HepG2 (cell line): ENCODE data around the gene ASPRV1. TPM values are rescaled to one million over a fixed set of nuclear protein-coding genes. Genes with fewer than 3 reads are reported as not detected.

Experiments
- ATAC-seq: fragments of 200-7000 bp; cut with Tn5 transposase; 3 replicates; pipeline ENCODE4 v1.9.1; 2020; ENCODE audit warnings: mild to moderate bottlenecking, moderate library complexity
- BruUV-seq: library from RNA; stranded (reverse); fragments of 400-500 nt; replicated peaks from 2 replicates; lab custom pipeline; 2021; lab: Mats Ljungman, UMichigan
- CTCF ChIA-PET: fragments of 300-600 bp; formaldehyde crosslinking; extraction: SDS; loops from one replicate; lab custom pipeline; 2021; ENCODE audit warnings: low total read pairs, inconsistent platforms, low intra/inter-chr PET ratio; lab: Yijun Ruan, JAX
- POLR2A ChIA-PET: fragments of 350-600 bp; sonication (Branson Sonifier 250); formaldehyde crosslinking; loops from one replicate; lab custom pipeline; 2020; ENCODE audit warnings: antibody characterized with exemption, inconsistent platforms; lab: Yijun Ruan, JAX
- DNase-seq: peaks from one replicate; pipeline ENCODE4 v3.0.0-alpha.2; 2015; ENCODE audit warnings: low spot score
- FAIRE-seq: peaks from 3 replicates; lab custom pipeline; 2011; peaks lifted over from hg19 to GRCh38; lab: Jason Lieb, UNC
- H2AFZ ChIP-seq: one replicate; pipeline ENCODE4 v1.6.1; 2011; ENCODE audit warnings: low read length, inconsistent platforms
- H3K27ac ChIP-seq: fragments of 300-600 bp; 3 replicates; pipeline ENCODE4 v1.8.0; 2011; ENCODE audit warnings: mixed run types, mild to moderate bottlenecking, mixed read lengths, low read length, inconsistent platforms; ENCODE audit not compliant: insufficient read depth; ENCODE audit errors: extremely low read length
- H3K27me3 ChIP-seq, 2 experiments: fragments of 200-600 bp in 1 of 2; 2 replicates in 1 of 2; 3 replicates in 1 of 2; pipeline versions ENCODE4 v1.6.0 to v1.8.0; 2011; ENCODE audit warnings: low read length in 2 of 2, mild to moderate bottlenecking in 2 of 2, moderate library complexity in 2 of 2, inconsistent platforms in 1 of 2; ENCODE audit not compliant: insufficient read depth in 2 of 2, control insufficient read depth in 1 of 2
- H3K36me3 ChIP-seq, 2 experiments: fragments of 200-600 bp in 1 of 2; replicated peaks in 1 of 2; 2 replicates in 1 of 2; 3 replicates in 1 of 2; pipeline versions ENCODE4 v1.5.1 to v1.8.0; 2011; ENCODE audit warnings: low read length in 2 of 2, inconsistent platforms in 1 of 2; ENCODE audit not compliant: insufficient read depth in 2 of 2, control insufficient read depth in 1 of 2
- H3K4me1 ChIP-seq: 2 replicates; pipeline ENCODE4 v1.5.1; 2012; ENCODE audit warnings: low read length, inconsistent platforms; ENCODE audit not compliant: insufficient read depth
- H3K4me2 ChIP-seq: 2 replicates; pipeline ENCODE4 v1.6.0; 2011; ENCODE audit warnings: low read depth, low read length, inconsistent platforms
- H3K4me3 ChIP-seq, 3 experiments: fragments of 200-600 bp in 1 of 3; sonication (generic), shearing (Covaris generic) in 1 of 3; replicated peaks in 1 of 3; 2 replicates each; pipeline ENCODE4 v1.5.1; 2011 to 2016; ENCODE audit warnings: low read length in 3 of 3, inconsistent platforms in 2 of 3, low read depth in 2 of 3, mild to moderate bottlenecking in 2 of 3, control low read depth in 1 of 3, mixed read lengths in 1 of 3; ENCODE audit not compliant: insufficient read depth in 1 of 3
- H3K79me2 ChIP-seq: one replicate; pipeline ENCODE4 v1.6.1; 2011; ENCODE audit warnings: low read length, inconsistent platforms; ENCODE audit not compliant: insufficient read depth
- H3K9ac ChIP-seq: 2 replicates; pipeline ENCODE4 v1.6.0; 2011; ENCODE audit warnings: mild to moderate bottlenecking, low read depth, low read length, inconsistent platforms; ENCODE audit not compliant: insufficient read depth
- H3K9me3 ChIP-seq: 2 replicates; pipeline ENCODE4 v1.5.1; 2012; ENCODE audit warnings: mild to moderate bottlenecking, low read length
- H4K20me1 ChIP-seq: 2 replicates; pipeline ENCODE4 v1.6.0; 2011; ENCODE audit warnings: inconsistent platforms, mild to moderate bottlenecking, low read length, moderate library complexity; ENCODE audit not compliant: insufficient read depth
- ADNP ChIP-seq: sonication (generic); formaldehyde crosslinking; IDR thresholded peaks from 2 replicates; pipeline ENCODE4 v1.4.0; 2020; ENCODE audit warnings: missing genetic modification reagents
- ASH2L ChIP-seq: fragments of 300-600, 200-600 bp; sonication (generic); IDR thresholded peaks from 2 replicates; pipeline ENCODE4 v1.7.0; 2017; ENCODE audit warnings: low read depth, mild to moderate bottlenecking, moderate library complexity, mixed read lengths, low read length; ENCODE audit not compliant: insufficient read length
- CC2D1A ChIP-seq: sonication (generic); formaldehyde crosslinking; IDR thresholded peaks from 2 replicates; pipeline ENCODE4 v1.8.1; 2023; ENCODE audit warnings: mild to moderate bottlenecking, missing genetic modification reagents
- CEBPB ChIP-seq: IDR thresholded peaks from 2 replicates; pipeline ENCODE4 v1.6.1; 2011; ENCODE audit warnings: low read depth, low read length, improper control_type of control experiment, borderline replicate concordance
- CEBPG ChIP-seq: IDR thresholded peaks from 2 replicates; pipeline ENCODE4 v1.6.1; 2016
- FOXA1 ChIP-seq, 2 experiments: fragments of 450-650 bp in 1 of 2; sonication (generic) in 1 of 2; formaldehyde crosslinking in 1 of 2; IDR thresholded peaks; 2 replicates each; pipeline versions ENCODE4 v1.4.0 to v1.6.1; 2016 to 2020; ENCODE audit warnings: missing genetic modification reagents in 1 of 2
- GTF2F1 ChIP-seq: fragments of 150-350 bp; IDR thresholded peaks from 2 replicates; pipeline ENCODE4 v1.6.1; 2014; ENCODE audit warnings: low read length
- GZF1 ChIP-seq: sonication (generic); formaldehyde crosslinking; IDR thresholded peaks from 2 replicates; pipeline ENCODE4 v1.5.1; 2020; ENCODE audit warnings: mild to moderate bottlenecking, missing genetic modification reagents
- KDM6A ChIP-seq: IDR thresholded peaks from 2 replicates; pipeline ENCODE4 v1.6.1; 2016; ENCODE audit warnings: low read depth
- PAF1 ChIP-seq: IDR thresholded peaks from 2 replicates; pipeline ENCODE4 v1.6.1; 2016; ENCODE audit warnings: missing genetic modification reagents, missing compliant biosample characterization
- PLRG1 ChIP-seq: fragments of 450-650 bp; conservative IDR thresholded peaks from 2 replicates; pipeline ENCODE4 v1.6.1; 2016
- POLR2A ChIP-seq, 2 experiments: IDR thresholded peaks; 2 replicates each; pipeline ENCODE4 v1.6.1; 2011; ENCODE audit warnings: low read depth in 2 of 2, low read length in 2 of 2, mild to moderate bottlenecking in 1 of 2, moderate library complexity in 1 of 2; ENCODE audit not compliant: insufficient read depth in 1 of 2
- ZEB1 ChIP-seq: IDR thresholded peaks from 2 replicates; pipeline ENCODE4 v1.6.1; 2012; ENCODE audit warnings: mild to moderate bottlenecking, low read depth, inconsistent platforms; ENCODE audit not compliant: insufficient replicate concordance
- ZFAT ChIP-seq: sonication (generic); formaldehyde crosslinking; conservative IDR thresholded peaks from 2 replicates; pipeline ENCODE4 v1.8.1; 2023; ENCODE audit warnings: missing genetic modification reagents, inconsistent platforms
- ZNF207 ChIP-seq: fragments of 450-650 bp; IDR thresholded peaks from 2 replicates; pipeline ENCODE4 v1.6.1; 2016; ENCODE audit warnings: antibody characterized with exemption, borderline replicate concordance
- ZNF484 ChIP-seq: sonication (generic); formaldehyde crosslinking; IDR thresholded peaks from 2 replicates; pipeline ENCODE4 v1.5.1; 2020; ENCODE audit warnings: mild to moderate bottlenecking, low read depth, missing genetic modification reagents, borderline replicate concordance
- ZSCAN9 ChIP-seq: IDR thresholded peaks from 2 replicates; pipeline ENCODE4 v1.6.1; 2016; ENCODE audit warnings: borderline replicate concordance
- WGBS: methylation state at CpG from one replicate; pipeline ENCODE4 v1.1.6; 2017; ENCODE audit warnings: low lambda C conversion rate; 5-methylcytosine and 5-hydroxymethylcytosine counted together
- in situ Hi-C: cut with HindIII; loops from 2 replicates; pipeline ENCODE4 v1.10.0; 2017; ENCODE audit warnings: low pct_unique_long_range_greater_than_20kb; ENCODE audit not compliant: extremely low pct_ligation_motif_present
- intact Hi-C: fragments of 100-400 bp; cut with micrococcal nuclease; formaldehyde crosslinking; loops from one replicate; pipeline ENCODE4 v1.10.0; 2022; ENCODE audit not compliant: unreplicated experiment
- polyA plus RNA-seq, 8 experiments: library from polyadenylated mRNA; depleted of rRNA in 3 of 8; stranded (reverse) in 7 of 8; unstranded in 1 of 8; fragments of >200 nt; fragmentation: Illumina TruSeq in 4 of 8; extraction: Trizol in 4 of 8; gene quantifications; 2 replicates each; pipeline versions ENCODE4 v1.2.1 to v1.2.3, GENCODE V29; 2011 to 2016; ENCODE audit warnings: low read depth in 4 of 8, missing spikeins in 1 of 8, mixed read lengths in 1 of 8; ENCODE audit not compliant: insufficient read depth in 1 of 8
- total RNA-seq, 5 experiments: library from RNA; depleted of rRNA; stranded (reverse); fragments of >200 nt; fragmentation: Illumina TruSeq; extraction: Trizol; gene quantifications; 2 replicates each; pipeline ENCODE4 v1.2.3, GENCODE V29; 2016; ENCODE audit warnings: low read depth in 1 of 5
- TF ChIP-seq, protein P1 (sequence below): sonication (generic); formaldehyde crosslinking; conservative IDR thresholded peaks from 2 replicates; pipeline ENCODE4 v1.8.0; 2022; ENCODE audit warnings: mild to moderate bottlenecking, moderate library complexity, missing genetic modification reagents
- TF ChIP-seq, protein P2 (sequence below): sonication (generic); formaldehyde crosslinking; IDR thresholded peaks from 2 replicates; pipeline ENCODE4 v1.4.0; 2020; ENCODE audit warnings: missing genetic modification reagents

ASPRV1 gene
- total and polyA plus RNA-seq, 2 of the 13 experiments (the other 11 are each of a cell fraction or from before 2014, with no cell fraction given): 0.40 to 0.48 TPM

DNA sequence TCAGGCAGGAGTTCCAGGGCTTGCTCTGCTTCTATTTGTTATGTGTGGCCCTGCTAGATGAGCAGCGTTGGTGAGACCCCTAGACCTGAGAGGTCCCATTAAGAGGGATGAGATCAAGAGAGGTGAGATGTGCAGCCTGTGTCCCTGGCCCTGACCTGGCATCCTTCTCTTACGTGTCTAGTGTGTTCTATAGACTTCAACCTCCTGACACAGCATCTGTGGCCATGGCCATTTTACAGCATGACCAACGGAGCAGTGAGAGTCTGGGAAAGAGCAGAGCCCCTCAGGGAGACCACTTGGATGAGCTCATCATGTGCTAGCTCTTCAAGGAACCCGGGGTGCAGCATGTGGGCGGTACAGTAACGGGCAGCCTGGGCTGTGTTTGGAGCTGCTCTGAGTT is 32.7 kb upstream of the ASPRV1 start:
- POLR2A ChIA-PET: no interaction called here
- WGBS: 93% methylated on average over 6 of the region's 6 CpGs
- in situ Hi-C loops: no loop called here

DNA sequence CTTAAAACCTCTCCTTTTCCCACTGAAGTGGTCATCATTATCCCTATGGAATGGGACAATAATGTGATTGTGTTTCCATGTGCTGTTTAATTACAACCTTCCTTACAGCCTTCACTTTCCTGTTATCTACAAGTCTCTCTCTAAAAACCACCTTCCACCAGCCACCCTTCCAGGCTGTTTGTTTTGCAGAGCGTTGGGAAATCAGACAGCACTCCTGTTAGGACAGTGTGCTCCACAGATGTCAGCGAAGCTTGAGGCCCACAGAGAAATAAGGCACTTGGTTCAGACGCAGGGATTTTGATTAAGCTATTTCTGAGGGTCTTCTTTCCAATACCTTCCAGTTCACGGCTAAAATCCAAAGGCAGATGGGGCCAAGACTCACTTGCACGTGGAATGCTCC is 32.3 kb upstream of the ASPRV1 start:
- peak; percentile 73 for ATAC-seq
- H3K4me1 ChIP-seq: peaks cover 21% of the 10 kb centered on the region
- no peaks in the 10 kb centered on the region for H3K36me3 ChIP-seq
- H4K20me1 ChIP-seq: no peaks in the 10 kb centered on the region
- no peak overlapping the region for H2AFZ ChIP-seq
- no peak overlapping the region for H3K9ac ChIP-seq
- intact Hi-C loops: no loop called here
- FAIRE-seq: peak; percentile 87
- H3K4me2 ChIP-seq: no peak overlapping the region
- ChIA-PET CTCF (no interaction called here), POLR2A (no interaction called here)
- in situ Hi-C loops: no loop called here
- no peaks in the 10 kb centered on the region for H3K27me3 ChIP-seq
- no peak for DNase-seq
- H3K79me2 ChIP-seq: no peaks in the 10 kb centered on the region
- no peak overlapping the region for H3K27ac ChIP-seq
- no peak overlapping the region for H3K4me3 ChIP-seq
- BruUV-seq: no TSS peak
- 31% methylated on average over 5 of the region's 5 CpGs for WGBS
- no peaks in the 10 kb centered on the region for H3K9me3 ChIP-seq
- TF ChIP-seq FOXA1 (IDR thresholded peaks at IDR 0.05): no peak
- 0 out of 2 replicates have a peak, but pooled peaks have one; percentile 31 for TF ChIP-seq FOXA1 (CRISPR knock-in tag; IDR thresholded peaks at IDR 0.05)
- TF ChIP-seq PAF1: no peak
- no peak for TF ChIP-seq GZF1 (CRISPR knock-in tag)
- no peak for TF ChIP-seq KDM6A (CRISPR knock-in tag)
- peak; percentile 44; the same call in 1 of the 2 replicates for TF ChIP-seq CEBPB
- TF ChIP-seq ZEB1: no peak
- no peak for TF ChIP-seq POLR2A (IDR thresholded peaks at IDR 0.05; ENCODE audit: insufficient read depth in 1 of 2, low read depth in 2 of 2, low read length in 2 of 2)
- no peak for TF ChIP-seq CC2D1A (CRISPR knock-in tag)
- peak; percentile 55 for TF ChIP-seq CEBPG (CRISPR knock-in tag)
- no peak for TF ChIP-seq ADNP (CRISPR knock-in tag)
- TF ChIP-seq GTF2F1: no peak
- TF ChIP-seq, protein P1, sequence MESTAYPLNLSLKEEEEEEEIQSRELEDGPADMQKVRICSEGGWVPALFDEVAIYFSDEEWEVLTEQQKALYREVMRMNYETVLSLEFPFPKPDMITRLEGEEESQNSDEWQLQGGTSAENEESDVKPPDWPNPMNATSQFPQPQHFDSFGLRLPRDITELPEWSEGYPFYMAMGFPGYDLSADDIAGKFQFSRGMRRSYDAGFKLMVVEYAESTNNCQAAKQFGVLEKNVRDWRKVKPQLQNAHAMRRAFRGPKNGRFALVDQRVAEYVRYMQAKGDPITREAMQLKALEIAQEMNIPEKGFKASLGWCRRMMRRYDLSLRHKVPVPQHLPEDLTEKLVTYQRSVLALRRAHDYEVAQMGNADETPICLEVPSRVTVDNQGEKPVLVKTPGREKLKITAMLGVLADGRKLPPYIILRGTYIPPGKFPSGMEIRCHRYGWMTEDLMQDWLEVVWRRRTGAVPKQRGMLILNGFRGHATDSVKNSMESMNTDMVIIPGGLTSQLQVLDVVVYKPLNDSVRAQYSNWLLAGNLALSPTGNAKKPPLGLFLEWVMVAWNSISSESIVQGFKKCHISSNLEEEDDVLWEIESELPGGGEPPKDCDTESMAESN (CRISPR knock-in tag): no peak

More for the DNA sequence above, 32.7 kb upstream of the ASPRV1 start:
- CTCF ChIA-PET: no interaction called here
- H3K4me2 ChIP-seq: no peak overlapping the region
- H3K27ac ChIP-seq: no peak overlapping the region
- no peak overlapping the region for H3K4me3 ChIP-seq
- no peak overlapping the region for H2AFZ ChIP-seq
- H3K27me3 ChIP-seq: no peaks in the 10 kb centered on the region
- no peaks in the 10 kb centered on the region for H3K9me3 ChIP-seq
- H3K36me3 ChIP-seq: no peaks in the 10 kb centered on the region
- peaks cover 21% of the 10 kb centered on the region for H3K4me1 ChIP-seq
- no TSS peak for BruUV-seq
- no peak for FAIRE-seq
- peak; percentile 12; the same call in 2 of the 3 replicates for ATAC-seq
- DNase-seq: no peak
- no peak for TF ChIP-seq PLRG1
- no peak for TF ChIP-seq ZNF207
- TF ChIP-seq ZNF484 (CRISPR knock-in tag): no peak
- TF ChIP-seq ZSCAN9: no peak
- TF ChIP-seq, protein P2, sequence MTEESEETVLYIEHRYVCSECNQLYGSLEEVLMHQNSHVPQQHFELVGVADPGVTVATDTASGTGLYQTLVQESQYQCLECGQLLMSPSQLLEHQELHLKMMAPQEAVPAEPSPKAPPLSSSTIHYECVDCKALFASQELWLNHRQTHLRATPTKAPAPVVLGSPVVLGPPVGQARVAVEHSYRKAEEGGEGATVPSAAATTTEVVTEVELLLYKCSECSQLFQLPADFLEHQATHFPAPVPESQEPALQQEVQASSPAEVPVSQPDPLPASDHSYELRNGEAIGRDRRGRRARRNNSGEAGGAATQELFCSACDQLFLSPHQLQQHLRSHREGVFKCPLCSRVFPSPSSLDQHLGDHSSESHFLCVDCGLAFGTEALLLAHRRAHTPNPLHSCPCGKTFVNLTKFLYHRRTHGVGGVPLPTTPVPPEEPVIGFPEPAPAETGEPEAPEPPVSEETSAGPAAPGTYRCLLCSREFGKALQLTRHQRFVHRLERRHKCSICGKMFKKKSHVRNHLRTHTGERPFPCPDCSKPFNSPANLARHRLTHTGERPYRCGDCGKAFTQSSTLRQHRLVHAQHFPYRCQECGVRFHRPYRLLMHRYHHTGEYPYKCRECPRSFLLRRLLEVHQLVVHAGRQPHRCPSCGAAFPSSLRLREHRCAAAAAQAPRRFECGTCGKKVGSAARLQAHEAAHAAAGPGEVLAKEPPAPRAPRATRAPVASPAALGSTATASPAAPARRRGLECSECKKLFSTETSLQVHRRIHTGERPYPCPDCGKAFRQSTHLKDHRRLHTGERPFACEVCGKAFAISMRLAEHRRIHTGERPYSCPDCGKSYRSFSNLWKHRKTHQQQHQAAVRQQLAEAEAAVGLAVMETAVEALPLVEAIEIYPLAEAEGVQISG (CRISPR knock-in tag): no peak
- TF ChIP-seq ASH2L: no peak
- no peak for TF ChIP-seq ZFAT (CRISPR knock-in tag)
- intact Hi-C loops: no loop called here
- H3K9ac ChIP-seq: no peak overlapping the region
- H3K79me2 ChIP-seq: no peaks in the 10 kb centered on the region
- no peaks in the 10 kb centered on the region for H4K20me1 ChIP-seq
